Loucy (cell line): ENCODE data around the gene TTLL7.

ENCODE experiments used
- H2AFZ ChIP-seq: fragments of 200-600 bp; sonication (generic); 2 replicates; pipeline ENCODE4 v1.6.0; 2016; ENCODE audit warnings: antibody characterized with exemption, mild to moderate bottlenecking, low read length, moderate library complexity
- H3F3A ChIP-seq: fragments of 200-600 bp; 2 replicates; pipeline ENCODE4 v1.6.0; 2016; ENCODE audit warnings: antibody characterized with exemption, low read depth, mild to moderate bottlenecking
- H3K27me3 ChIP-seq: fragments of 200-600 bp; sonication (generic); 2 replicates; pipeline ENCODE4 v1.6.1; 2014; ENCODE audit warnings: low read length, mild to moderate bottlenecking; ENCODE audit not compliant: insufficient read depth, poor library complexity, severe bottlenecking
- H3K36me3 ChIP-seq: fragments of 200-600 bp; sonication (generic); 2 replicates; pipeline ENCODE4 v1.6.1; 2016; ENCODE audit warnings: low read length; ENCODE audit not compliant: insufficient read depth
- H3K4me1 ChIP-seq: fragments of 200-600 bp; sonication (generic); 2 replicates; pipeline ENCODE4 v1.5.1; 2014; ENCODE audit warnings: low read length, mild to moderate bottlenecking; ENCODE audit not compliant: insufficient read depth, poor library complexity, severe bottlenecking
- H3K4me2 ChIP-seq: fragments of 200-600 bp; sonication (generic); 2 replicates; pipeline ENCODE4 v1.6.0; 2014; ENCODE audit warnings: antibody characterized with exemption, low read length, low read depth, mild to moderate bottlenecking; ENCODE audit not compliant: poor library complexity, severe bottlenecking
- H3K4me3 ChIP-seq: fragments of 200-600 bp; sonication (generic); 2 replicates; pipeline ENCODE4 v1.5.1; 2014; ENCODE audit warnings: low read length, mild to moderate bottlenecking, mixed read lengths; ENCODE audit not compliant: poor library complexity, severe bottlenecking
- H3K79me2 ChIP-seq: fragments of 200-600 bp; sonication (generic); 2 replicates; pipeline ENCODE4 v1.6.1; 2014; ENCODE audit warnings: low read length; ENCODE audit not compliant: insufficient read depth
- H3K9ac ChIP-seq: fragments of 200-600 bp; sonication (generic); 2 replicates; pipeline ENCODE4 v1.6.0; 2014; ENCODE audit warnings: mild to moderate bottlenecking, low read depth, low read length, moderate library complexity; ENCODE audit not compliant: poor library complexity, severe bottlenecking
- H3K9me2 ChIP-seq: fragments of 200-600 bp; sonication (generic); replicated peaks from 2 replicates; pipeline ENCODE4 v1.6.1; 2016; ENCODE audit warnings: low read depth, low read length, mixed read lengths
- H3K9me3 ChIP-seq: fragments of 200-600 bp; sonication (generic); 2 replicates; pipeline ENCODE4 v1.6.1; 2014; ENCODE audit warnings: mild to moderate bottlenecking, antibody characterized with exemption, low read length, low read depth; ENCODE audit not compliant: insufficient read depth
- H4K20me1 ChIP-seq: fragments of 200-600 bp; sonication (generic); 2 replicates; pipeline ENCODE4 v1.6.0; 2014; ENCODE audit warnings: antibody characterized with exemption, low read length, mild to moderate bottlenecking; ENCODE audit not compliant: insufficient read depth, poor library complexity, severe bottlenecking
- EZH2phosphoT487 ChIP-seq: fragments of 200-600 bp; IDR thresholded peaks from 2 replicates; pipeline ENCODE4 v1.6.1; 2018; ENCODE audit warnings: antibody characterized with exemption, mild to moderate bottlenecking, moderate library complexity, borderline replicate concordance
- TF ChIP-seq, protein P1 (sequence below): fragments of 200-600 bp; sonication (generic); conservative IDR thresholded peaks from 2 replicates; pipeline ENCODE4 v1.5.1; 2014; ENCODE audit warnings: mild to moderate bottlenecking, antibody characterized with exemption, low read length

The TTLL7 gene

DNA sequence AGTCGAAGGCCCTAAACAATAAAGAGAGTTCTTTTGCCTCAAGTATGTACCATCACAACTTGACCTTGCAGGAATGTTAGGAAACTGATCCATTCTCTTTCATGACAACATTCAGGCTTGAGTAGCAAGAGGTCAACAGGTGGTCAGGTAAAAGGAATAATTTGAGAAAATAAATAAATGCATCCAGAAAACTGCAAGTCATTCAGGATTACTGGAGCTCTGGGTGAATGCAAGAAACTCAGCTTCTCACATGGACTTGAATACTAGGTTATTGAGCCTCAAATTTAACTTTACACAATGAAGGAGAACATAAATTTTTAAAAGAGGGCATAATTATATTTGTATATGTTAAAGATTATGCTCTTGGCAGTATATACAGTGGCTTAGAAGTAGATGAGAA, 76.5 kb downstream of the TTLL7 start:
- Histone ChIP-seq H3K9ac (no peak overlapping the region), H3F3A (no peaks in the 10 kb centered on the region), H3K9me3 (no peaks in the 10 kb centered on the region), H3K79me2 (no peaks in the 10 kb centered on the region), H3K36me3 (no peaks in the 10 kb centered on the region), H3K4me1 (peaks cover 5% of the 10 kb centered on the region), H3K9me2 (no peaks in the 10 kb centered on the region), H2AFZ (no peak overlapping the region), H4K20me1 (no peaks in the 10 kb centered on the region), H3K4me3 (no peak overlapping the region), H3K4me2 (no peak overlapping the region), H3K27me3 (no peaks in the 10 kb centered on the region)
- no peak for TF ChIP-seq EZH2phosphoT487

GRCh38 chr1:83920320-83920719, 78.6 kb downstream of the TTLL7 start:
- Histone ChIP-seq H3F3A (no peaks in the 10 kb centered on the region), H3K9me3 (no peaks in the 10 kb centered on the region), H3K4me3 (no peak overlapping the region), H3K9me2 (no peaks in the 10 kb centered on the region), H3K9ac (no peak overlapping the region), H3K4me2 (no peak overlapping the region), H3K27me3 (no peaks in the 10 kb centered on the region), H3K79me2 (no peaks in the 10 kb centered on the region), H4K20me1 (no peaks in the 10 kb centered on the region), H3K4me1 (no peaks in the 10 kb centered on the region), H2AFZ (no peak overlapping the region), H3K36me3 (no peaks in the 10 kb centered on the region)
- TF ChIP-seq EZH2phosphoT487, result no peak
- TF ChIP-seq, protein P1, sequence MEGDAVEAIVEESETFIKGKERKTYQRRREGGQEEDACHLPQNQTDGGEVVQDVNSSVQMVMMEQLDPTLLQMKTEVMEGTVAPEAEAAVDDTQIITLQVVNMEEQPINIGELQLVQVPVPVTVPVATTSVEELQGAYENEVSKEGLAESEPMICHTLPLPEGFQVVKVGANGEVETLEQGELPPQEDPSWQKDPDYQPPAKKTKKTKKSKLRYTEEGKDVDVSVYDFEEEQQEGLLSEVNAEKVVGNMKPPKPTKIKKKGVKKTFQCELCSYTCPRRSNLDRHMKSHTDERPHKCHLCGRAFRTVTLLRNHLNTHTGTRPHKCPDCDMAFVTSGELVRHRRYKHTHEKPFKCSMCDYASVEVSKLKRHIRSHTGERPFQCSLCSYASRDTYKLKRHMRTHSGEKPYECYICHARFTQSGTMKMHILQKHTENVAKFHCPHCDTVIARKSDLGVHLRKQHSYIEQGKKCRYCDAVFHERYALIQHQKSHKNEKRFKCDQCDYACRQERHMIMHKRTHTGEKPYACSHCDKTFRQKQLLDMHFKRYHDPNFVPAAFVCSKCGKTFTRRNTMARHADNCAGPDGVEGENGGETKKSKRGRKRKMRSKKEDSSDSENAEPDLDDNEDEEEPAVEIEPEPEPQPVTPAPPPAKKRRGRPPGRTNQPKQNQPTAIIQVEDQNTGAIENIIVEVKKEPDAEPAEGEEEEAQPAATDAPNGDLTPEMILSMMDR, result no peak

DNA sequence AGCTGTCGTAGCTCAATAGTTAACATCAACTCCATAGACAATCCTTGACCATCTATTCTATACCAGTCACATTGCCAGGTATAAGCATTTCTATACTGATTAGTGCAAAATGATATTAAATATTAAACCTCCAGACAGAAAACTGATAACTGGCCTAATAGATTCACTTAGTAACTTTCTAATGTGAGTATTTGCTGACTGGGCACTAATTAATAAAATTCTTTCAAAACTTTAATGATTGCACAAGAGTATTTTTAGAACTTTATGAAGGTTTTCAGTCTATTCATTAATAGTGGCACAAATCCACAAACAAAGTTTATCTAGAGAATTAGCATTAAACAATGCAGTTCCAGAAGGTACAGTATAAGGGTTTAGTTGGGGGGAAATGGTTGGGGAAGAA, 79.1 kb downstream of the TTLL7 start:
- Histone ChIP-seq H3K27me3 (no peaks in the 10 kb centered on the region), H3K9me3 (no peaks in the 10 kb centered on the region)

More for the DNA sequence above, 79.1 kb downstream of the TTLL7 start:
- no peak overlapping the region for H3K4me3 ChIP-seq
- no peaks in the 10 kb centered on the region for H4K20me1 ChIP-seq
- no peaks in the 10 kb centered on the region for H3K36me3 ChIP-seq
- no peak overlapping the region for H3K9ac ChIP-seq
- no peak overlapping the region for H3K4me2 ChIP-seq
- H3K9me2 ChIP-seq, result no peaks in the 10 kb centered on the region
- no peaks in the 10 kb centered on the region for H3K79me2 ChIP-seq
- H3K4me1 ChIP-seq, result no peaks in the 10 kb centered on the region
- no peak overlapping the region for H2AFZ ChIP-seq
- no peak for TF ChIP-seq EZH2phosphoT487
- TF ChIP-seq, protein P1, result no peak
- no peaks in the 10 kb centered on the region for H3F3A ChIP-seq
